ENCODE measurements around the gene RNF26.

- TF ChIP-seq POLR2AphosphoS5 (IDR thresholded peaks at IDR 0.05) (no peak), POLR2A (IDR thresholded peaks at IDR 0.05) (no peak), CTCF (IDR thresholded peaks at IDR 0.05) (no peak)
These were observed 5.0 kb upstream of the RNF26 start for GRCh38 chr11:119329320-119329719.
